ENCODE data around the gene OPA1.

DNA sequence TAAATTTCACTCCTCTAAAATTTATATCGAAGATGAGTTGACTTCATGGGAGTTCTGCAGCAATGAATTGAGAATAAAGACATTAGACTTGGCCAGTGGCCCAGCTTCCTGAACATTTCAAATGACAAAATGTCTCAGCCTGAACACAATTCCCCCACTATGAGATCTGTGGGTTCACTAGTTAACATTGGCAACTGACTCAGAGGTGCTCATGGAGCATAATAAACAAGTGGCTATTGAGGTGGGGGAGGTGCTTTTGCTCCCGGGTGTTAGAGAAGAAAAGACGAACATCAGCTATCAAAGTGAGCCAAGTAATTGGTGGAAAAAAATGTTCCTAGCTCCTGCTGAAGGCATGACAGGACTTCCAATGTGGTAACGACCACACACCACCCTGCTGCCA, 44.6 kb upstream of the OPA1 start:
- TF ChIP-seq, protein P1, sequence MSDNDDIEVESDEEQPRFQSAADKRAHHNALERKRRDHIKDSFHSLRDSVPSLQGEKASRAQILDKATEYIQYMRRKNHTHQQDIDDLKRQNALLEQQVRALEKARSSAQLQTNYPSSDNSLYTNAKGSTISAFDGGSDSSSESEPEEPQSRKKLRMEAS (IDR thresholded peaks at IDR 0.05): no peak
- TF ChIP-seq, protein P2, sequence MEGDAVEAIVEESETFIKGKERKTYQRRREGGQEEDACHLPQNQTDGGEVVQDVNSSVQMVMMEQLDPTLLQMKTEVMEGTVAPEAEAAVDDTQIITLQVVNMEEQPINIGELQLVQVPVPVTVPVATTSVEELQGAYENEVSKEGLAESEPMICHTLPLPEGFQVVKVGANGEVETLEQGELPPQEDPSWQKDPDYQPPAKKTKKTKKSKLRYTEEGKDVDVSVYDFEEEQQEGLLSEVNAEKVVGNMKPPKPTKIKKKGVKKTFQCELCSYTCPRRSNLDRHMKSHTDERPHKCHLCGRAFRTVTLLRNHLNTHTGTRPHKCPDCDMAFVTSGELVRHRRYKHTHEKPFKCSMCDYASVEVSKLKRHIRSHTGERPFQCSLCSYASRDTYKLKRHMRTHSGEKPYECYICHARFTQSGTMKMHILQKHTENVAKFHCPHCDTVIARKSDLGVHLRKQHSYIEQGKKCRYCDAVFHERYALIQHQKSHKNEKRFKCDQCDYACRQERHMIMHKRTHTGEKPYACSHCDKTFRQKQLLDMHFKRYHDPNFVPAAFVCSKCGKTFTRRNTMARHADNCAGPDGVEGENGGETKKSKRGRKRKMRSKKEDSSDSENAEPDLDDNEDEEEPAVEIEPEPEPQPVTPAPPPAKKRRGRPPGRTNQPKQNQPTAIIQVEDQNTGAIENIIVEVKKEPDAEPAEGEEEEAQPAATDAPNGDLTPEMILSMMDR (IDR thresholded peaks at IDR 0.05; ENCODE audit: low read depth, low read length, missing input control): no peak
- TF ChIP-seq, protein P3, sequence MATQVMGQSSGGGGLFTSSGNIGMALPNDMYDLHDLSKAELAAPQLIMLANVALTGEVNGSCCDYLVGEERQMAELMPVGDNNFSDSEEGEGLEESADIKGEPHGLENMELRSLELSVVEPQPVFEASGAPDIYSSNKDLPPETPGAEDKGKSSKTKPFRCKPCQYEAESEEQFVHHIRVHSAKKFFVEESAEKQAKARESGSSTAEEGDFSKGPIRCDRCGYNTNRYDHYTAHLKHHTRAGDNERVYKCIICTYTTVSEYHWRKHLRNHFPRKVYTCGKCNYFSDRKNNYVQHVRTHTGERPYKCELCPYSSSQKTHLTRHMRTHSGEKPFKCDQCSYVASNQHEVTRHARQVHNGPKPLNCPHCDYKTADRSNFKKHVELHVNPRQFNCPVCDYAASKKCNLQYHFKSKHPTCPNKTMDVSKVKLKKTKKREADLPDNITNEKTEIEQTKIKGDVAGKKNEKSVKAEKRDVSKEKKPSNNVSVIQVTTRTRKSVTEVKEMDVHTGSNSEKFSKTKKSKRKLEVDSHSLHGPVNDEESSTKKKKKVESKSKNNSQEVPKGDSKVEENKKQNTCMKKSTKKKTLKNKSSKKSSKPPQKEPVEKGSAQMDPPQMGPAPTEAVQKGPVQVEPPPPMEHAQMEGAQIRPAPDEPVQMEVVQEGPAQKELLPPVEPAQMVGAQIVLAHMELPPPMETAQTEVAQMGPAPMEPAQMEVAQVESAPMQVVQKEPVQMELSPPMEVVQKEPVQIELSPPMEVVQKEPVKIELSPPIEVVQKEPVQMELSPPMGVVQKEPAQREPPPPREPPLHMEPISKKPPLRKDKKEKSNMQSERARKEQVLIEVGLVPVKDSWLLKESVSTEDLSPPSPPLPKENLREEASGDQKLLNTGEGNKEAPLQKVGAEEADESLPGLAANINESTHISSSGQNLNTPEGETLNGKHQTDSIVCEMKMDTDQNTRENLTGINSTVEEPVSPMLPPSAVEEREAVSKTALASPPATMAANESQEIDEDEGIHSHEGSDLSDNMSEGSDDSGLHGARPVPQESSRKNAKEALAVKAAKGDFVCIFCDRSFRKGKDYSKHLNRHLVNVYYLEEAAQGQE (IDR thresholded peaks at IDR 0.05): no peak
- no peak for TF ChIP-seq TAF1 (conservative IDR thresholded peaks at IDR 0.05)
- no peak for TF ChIP-seq JUND (IDR thresholded peaks at IDR 0.05)
- no peak for TF ChIP-seq HNF4G (IDR thresholded peaks at IDR 0.05)
- TF ChIP-seq, protein P4, sequence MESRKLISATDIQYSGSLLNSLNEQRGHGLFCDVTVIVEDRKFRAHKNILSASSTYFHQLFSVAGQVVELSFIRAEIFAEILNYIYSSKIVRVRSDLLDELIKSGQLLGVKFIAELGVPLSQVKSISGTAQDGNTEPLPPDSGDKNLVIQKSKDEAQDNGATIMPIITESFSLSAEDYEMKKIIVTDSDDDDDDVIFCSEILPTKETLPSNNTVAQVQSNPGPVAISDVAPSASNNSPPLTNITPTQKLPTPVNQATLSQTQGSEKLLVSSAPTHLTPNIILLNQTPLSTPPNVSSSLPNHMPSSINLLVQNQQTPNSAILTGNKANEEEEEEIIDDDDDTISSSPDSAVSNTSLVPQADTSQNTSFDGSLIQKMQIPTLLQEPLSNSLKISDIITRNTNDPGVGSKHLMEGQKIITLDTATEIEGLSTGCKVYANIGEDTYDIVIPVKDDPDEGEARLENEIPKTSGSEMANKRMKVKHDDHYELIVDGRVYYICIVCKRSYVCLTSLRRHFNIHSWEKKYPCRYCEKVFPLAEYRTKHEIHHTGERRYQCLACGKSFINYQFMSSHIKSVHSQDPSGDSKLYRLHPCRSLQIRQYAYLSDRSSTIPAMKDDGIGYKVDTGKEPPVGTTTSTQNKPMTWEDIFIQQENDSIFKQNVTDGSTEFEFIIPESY (IDR thresholded peaks at IDR 0.05): no peak
- TF ChIP-seq RAD21 (IDR thresholded peaks at IDR 0.05): no peak
- no peak for TF ChIP-seq RXRA (IDR thresholded peaks at IDR 0.05)
